ENCODE measurements around the gene AFM.

GRCh38 chr4:73431813-73432168 is 49.8 kb upstream of the AFM start:
- no peak for TF ChIP-seq CTCF (IDR thresholded peaks at IDR 0.05)
- no peak for TF ChIP-seq EZH2 (IDR thresholded peaks at IDR 0.05; ENCODE audit: borderline replicate concordance, insufficient read depth, low read depth, low read length, poor library complexity, severe bottlenecking)
